GM19193 (cell line): ENCODE results near the gene GPR22.

Experiments
- POLR2A ChIP-seq: IDR thresholded peaks from 4 replicates; pipeline ENCODE4 v1.6.1; 2011; ENCODE audit not compliant: insufficient read depth, insufficient read length; ENCODE audit errors: extremely low read depth

Gene GPR22

DNA sequence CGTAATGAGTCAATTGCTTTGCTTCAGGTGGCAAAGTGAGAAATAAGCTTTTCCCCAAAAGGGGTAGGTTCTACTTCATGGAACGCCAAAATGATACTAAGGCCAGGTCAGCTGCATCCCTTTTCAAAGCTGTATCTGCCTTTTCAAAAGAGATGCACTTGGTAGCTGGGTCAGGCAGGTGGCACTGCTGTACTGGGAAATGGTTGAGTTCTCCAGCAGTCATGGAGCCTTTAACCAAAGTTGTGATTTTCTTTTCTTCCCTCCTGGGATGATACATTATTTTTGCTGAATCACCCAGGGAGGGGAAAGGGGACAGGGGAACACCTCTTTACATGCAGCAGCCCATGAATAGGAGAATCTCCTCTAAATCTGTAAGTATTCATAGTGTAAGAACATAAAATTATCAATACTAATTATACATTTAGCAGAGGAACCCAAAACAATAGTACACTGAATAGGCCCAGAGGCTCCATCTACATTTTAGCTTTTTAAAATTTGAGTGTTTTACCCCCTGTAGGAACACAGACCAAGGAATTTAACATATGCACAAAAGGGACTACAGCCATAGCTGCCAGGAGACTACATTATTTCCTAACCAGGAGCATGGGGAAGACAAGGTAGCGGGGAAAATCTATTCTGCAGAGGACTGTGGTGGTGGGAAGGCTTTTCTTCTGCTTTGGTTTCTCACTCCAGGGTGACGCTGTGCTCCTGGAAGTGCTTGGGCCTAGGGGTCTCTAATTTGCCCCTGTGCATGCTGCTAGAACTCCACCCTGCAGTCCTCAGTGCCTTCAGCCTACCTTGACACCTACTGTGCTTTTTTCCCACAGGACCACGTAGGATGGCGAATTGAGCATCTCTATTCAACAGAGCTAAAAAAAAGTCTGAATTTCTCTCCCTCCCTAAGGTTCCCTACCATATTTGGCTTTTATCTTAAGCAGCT is 6.4 kb upstream of the GPR22 start:
- TF ChIP-seq POLR2A, result no peak

DNA sequence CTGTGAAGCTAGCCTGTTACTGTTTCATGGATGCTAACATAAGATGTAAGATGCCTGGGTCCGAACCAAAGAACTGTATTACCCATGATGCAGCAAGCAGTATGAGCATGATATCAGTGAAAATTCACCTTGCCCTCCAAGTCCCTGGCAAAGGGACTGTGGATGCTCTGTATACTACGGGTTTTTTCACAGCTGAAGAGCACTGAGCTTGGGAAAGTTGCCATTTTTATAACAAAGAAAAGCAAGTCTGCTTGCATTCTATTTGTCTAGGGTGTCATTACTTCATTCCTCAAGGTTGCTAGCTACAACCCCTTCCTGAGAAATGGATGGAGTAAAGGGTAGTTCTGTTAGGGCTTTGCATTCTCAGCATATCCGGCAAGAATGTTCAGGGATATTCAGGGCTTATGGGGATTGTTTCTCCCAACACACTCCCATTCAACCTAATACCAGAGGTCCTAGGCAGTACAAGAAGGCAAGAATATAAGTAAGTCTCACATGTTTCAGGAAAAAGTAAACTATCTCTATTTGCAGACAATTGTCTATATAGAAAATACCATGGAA is 5.1 kb upstream of the GPR22 start:
- no peak for TF ChIP-seq POLR2A

GRCh38 chr7:107467972-107468371 is 1.9 kb upstream of the GPR22 start:
- TF ChIP-seq POLR2A, result no peak

DNA sequence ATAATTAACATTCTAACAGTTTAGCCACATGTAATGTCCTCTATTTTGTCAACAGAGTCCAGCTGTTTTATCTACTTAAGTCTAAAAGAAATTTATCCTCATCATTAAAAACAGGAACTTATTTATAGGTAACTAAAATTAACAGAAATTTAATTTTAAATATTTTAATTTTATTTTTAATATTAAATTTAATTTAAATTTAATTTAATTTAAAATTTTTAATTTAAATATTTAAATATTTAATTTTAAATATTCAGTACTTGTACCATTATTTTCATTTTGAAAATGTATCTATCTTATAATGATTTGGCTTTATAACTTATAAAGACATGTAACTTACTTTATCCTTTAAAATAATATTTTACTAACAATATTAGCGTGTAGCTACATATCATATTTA is 1.0 kb upstream of the GPR22 start:
- TF ChIP-seq POLR2A, result no peak

DNA sequence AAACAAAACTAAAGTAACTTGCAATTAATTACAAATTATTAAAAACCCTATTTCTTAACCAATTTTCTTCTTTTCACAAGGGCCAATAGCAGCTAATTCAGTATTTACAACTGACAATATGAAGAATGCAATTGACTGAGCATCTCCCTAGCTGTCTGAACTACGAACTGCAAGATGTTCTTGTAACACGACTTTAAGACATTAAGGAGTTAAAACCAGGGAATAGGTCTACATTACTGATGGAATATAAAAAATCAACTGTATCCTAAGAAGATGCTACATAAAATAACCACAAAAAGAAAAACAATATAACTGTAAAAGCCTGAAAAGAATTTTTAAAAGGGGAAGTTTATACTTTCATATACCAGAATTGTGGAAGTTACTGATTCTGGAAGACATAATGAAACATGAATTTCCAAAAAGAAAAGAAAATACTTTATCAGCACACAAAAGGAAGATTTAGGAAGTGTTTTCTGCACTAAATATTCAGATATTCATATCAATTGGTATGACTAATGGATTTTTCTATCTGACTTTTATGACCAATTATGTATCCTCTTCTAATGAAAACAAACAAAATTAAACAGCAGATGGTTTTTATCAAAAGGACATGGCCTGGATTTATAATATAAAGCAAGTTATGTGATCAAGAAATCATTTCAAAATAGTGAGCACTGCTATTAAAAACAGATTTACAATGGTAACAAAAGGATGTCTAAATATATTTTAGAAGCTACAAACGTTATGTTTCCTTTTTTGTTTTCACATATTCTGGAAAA is 1.6 kb downstream of the GPR22 start:
- TF ChIP-seq POLR2A, result no peak

DNA sequence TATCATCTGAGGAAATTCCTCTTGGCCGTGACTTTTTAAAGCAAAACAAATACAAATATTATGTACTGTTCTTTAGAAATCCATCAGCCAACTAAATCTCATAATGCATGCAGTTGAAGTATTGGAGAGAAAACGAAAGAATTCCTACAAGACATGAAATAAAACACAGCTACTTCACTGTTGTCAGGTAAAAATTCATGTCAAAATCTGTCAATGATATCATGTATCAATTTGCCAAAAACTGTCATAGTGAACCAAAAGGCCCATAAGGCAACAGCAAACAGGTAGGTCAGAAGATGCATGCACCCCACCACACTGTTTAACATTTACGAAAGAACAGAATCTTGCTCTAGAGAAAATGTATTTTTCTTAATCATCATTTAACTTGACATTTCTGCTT is 2.3 kb downstream of the GPR22 start:
- no peak for TF ChIP-seq POLR2A

- no peak for TF ChIP-seq POLR2A
These were observed 4.3 kb downstream of the GPR22 start for GRCh38 chr7:107474104-107474521.

DNA sequence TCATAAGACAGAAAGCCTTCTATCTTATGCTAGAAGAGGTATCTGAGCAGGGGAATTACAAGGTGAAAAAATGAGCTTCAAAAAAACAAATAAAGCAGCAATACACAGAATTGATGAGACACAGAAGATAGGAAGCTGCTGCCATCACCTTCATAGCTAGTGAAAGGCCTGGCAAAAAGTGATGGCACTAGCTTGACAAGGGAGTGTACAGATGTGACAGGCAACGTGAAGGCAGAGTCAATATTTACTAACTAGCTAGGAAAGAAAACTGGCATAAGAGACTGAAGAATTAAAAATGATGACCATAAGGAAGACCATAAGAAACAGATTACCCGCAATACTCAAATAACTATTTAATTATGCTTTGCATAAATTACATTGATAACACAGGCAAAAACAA is 9.4 kb downstream of the GPR22 start:
- no peak for TF ChIP-seq POLR2A

DNA sequence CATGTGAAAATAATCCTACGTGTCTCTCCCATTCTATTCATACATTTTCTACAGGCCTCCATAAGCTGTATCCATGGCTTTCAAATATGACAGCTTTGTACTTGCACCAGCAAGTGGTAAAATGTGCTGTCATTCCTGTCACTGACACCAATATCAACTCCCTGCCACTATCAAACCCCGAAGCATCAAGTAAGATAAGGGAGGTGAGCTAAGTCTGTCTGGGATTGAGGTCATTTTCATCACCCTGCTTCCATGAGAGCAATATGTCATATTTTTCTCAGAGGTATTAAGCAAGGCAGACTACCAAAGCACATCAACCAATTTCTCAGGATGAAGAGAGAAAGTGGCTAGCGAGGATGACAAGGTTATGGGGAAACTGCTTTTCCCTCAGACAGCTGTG is 11.1 kb downstream of the GPR22 start:
- no peak for TF ChIP-seq POLR2A

- TF ChIP-seq POLR2A, result no peak
These were observed 12.7 kb downstream of the GPR22 start for GRCh38 chr7:107482571-107482970.

DNA sequence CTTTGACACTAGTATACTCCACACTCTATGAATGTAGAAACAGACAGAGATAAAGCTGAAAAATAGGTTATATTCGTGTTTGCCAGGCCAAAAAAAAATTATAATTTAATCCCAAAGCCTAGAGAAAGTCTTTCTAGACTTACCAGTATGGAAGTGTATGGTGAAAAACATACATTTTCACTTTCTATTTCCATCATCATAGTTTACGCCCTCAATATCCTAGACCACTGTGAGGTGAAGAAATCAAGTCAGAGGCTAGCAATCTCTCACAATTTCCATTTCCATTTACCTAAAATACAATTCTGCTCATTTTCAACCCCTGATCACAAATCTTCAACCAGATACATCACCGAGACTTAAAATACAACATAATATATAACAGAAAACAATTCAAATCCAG is 16.2 kb downstream of the GPR22 start:
- no peak for TF ChIP-seq POLR2A

DNA sequence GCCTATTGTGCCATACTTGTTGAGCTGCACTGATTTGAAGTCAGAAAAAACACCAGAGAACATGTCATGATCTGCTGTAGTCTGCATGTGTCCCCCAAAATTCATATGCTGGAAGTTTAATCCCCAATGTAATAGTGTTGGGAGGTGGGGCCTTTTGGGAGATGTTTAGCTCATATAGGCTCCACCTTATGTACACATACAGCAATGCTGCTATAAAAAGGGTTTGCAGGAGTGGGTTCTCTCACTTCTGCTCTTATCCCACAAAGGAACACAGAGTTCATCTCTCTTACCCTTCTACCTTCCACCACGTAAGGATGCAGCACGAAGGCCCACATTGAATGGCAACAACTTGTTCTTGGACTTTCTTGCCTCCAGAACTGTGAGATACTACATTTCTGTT is 23.0 kb downstream of the GPR22 start:
- TF ChIP-seq POLR2A, result no peak

DNA sequence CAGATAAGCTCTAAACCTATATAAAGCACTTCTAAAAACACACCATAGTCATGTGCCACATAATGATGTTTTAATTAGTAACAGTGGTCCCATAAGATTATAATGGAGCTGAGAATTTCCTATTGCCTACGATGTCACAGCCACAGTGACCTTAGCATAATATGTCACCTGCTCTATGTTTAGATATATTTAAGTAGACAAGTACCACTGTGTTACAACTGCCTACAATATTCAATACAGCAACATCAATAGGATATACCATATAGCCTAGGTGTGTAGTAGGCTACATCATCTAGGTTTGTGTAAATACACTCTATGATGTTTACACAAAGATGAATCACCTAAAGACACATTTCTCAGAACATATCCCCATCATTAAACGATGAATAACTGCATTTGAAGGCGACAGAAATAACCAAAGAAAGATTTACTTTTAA is 24.5 kb downstream of the GPR22 start:
- no peak for TF ChIP-seq POLR2A

DNA sequence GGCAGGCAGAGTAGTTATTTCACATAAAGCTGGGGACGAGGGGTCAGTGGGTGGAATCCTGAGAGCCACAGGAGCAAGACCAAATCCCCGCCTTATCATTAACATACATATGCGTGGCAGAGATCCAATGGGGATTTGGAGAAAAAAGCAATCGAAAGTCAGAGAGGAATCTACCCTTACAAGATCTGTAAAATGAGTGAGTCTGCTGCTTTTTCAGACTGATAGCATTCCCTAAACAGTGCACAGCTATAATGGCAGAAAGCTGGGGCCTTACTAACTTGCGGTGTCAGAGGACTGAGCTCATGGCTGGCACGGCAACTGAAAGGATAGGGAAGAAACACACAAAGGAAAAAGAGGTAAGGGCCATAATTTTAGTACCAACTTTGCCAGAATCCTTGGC is 25.0 kb downstream of the GPR22 start:
- TF ChIP-seq POLR2A, result no peak

DNA sequence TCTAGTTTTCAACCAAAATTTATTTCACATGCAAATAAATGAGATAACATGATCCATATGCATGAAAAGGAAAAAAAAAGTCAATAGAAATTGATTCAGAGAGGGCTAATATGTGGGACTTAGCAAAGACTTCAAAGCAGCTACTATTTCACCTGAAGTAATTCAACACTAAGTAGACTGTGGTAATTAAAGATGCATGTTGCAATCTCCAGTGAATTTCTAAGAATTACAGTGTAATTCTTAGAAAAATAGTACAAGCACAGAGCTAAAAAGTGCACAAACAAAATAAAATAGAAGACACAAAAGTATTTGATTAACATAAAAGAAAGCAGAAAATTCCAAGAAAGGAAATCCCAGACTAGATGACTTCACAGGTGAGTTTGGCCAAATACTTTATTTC is 25.7 kb downstream of the GPR22 start:
- no peak for TF ChIP-seq POLR2A
